Activated CD4-positive, alpha-beta T cell treated with anti-CD3 and anti-CD28 coated beads, Interleukin-2, amount 10 ng/mL, durations not matched to agents 7 days and 5 days (primary cell): ENCODE data around the gene PRDM12. TPM values are rescaled to one million over a fixed set of nuclear protein-coding genes. Genes with fewer than 3 reads are reported as not detected.
A peak's percentile ranks its signal among the peaks of the same experiment; 100 is the strongest.

ENCODE experiments used
- CTCF ChIA-PET: fragments of 350-600 bp; sonication (Branson Sonifier 250); formaldehyde crosslinking; loops from one replicate; lab custom pipeline; 2021; ENCODE audit warnings: antibody characterized with exemption; lab: Charles Lee
- POLR2A ChIA-PET: fragments of 350-600 bp; sonication (Branson Sonifier 250); formaldehyde crosslinking; loops from one replicate; lab custom pipeline; 2021; ENCODE audit warnings: antibody characterized with exemption; lab: Charles Lee
- DNase-seq: peaks from one replicate; pipeline ENCODE4 v3.0.0-alpha.2; 2020
- H3K27ac Mint-ChIP-seq: one replicate; pipeline ENCODE4 v1.8.0; 2021; ENCODE audit warnings: mild to moderate bottlenecking, moderate library complexity, mixed read lengths
- H3K27me3 Mint-ChIP-seq: one replicate; pipeline ENCODE4 v1.8.0; 2021; ENCODE audit warnings: mixed read lengths
- H3K36me3 Mint-ChIP-seq: one replicate; pipeline ENCODE4 v1.8.0; 2021; ENCODE audit warnings: low read depth, mixed read lengths
- H3K4me1 Mint-ChIP-seq: one replicate; pipeline ENCODE4 v1.8.0; 2021; ENCODE audit warnings: mixed read lengths
- H3K4me3 Mint-ChIP-seq: one replicate; pipeline ENCODE4 v1.8.0; 2021; ENCODE audit warnings: mild to moderate bottlenecking, moderate library complexity, mixed read lengths
- H3K9me3 Mint-ChIP-seq: one replicate; pipeline ENCODE4 v1.8.0; 2021; ENCODE audit warnings: mixed read lengths
- total RNA-seq, 2 experiments: library from RNA; stranded (reverse); gene quantifications; one replicate each; pipeline ENCODE4 v1.2.3, GENCODE V29; 2021

PRDM12 gene
- total RNA-seq, 2 experiments from 2014 or later: not detected

DNA sequence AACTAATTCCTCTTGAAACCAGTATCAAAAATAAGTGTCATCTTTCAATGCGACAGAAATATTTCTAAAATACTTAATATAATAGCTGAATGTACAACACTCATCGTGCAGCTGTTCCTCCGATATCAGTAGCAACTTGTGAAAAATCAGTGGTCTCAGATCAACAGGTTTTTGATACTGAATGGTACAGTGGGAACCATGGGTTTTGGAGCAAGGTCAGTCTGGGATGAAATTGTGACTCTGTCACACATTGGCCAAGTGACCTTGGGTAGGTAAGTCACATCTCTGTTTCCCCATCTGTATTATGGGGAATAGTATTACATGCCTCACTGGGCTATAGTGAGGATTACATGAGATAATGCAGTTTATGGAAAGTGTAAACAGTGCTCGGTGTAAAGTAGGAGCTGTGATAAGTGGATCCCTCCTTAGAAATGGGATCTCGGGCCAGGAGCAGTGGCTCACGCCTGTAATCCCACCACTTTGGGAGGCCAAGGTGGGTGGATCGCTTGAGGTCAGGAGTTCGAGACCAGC lies 46.5 kb downstream of the PRDM12 start:
- Mint-ChIP-seq H3K9me3 (no peaks in the 10 kb centered on the region), H3K27me3 (no peaks in the 10 kb centered on the region), H3K4me3 (no peak overlapping the region), H3K36me3 (peaks cover 4% of the 10 kb centered on the region), H3K4me1 (peaks cover 28% of the 10 kb centered on the region), H3K27ac (no peak overlapping the region)
- ChIA-PET CTCF (interaction anchor here (3.6 kb wide), 1 partner anchor 10 kb away, joined by 21 read pairs; no protein-coding TSS in a partner anchor), POLR2A (interaction anchor here (0.6 kb wide), 1 partner anchor 384 kb away, joined by 3 read pairs; no protein-coding TSS in a partner anchor)
- DNase-seq: no peak

DNA sequence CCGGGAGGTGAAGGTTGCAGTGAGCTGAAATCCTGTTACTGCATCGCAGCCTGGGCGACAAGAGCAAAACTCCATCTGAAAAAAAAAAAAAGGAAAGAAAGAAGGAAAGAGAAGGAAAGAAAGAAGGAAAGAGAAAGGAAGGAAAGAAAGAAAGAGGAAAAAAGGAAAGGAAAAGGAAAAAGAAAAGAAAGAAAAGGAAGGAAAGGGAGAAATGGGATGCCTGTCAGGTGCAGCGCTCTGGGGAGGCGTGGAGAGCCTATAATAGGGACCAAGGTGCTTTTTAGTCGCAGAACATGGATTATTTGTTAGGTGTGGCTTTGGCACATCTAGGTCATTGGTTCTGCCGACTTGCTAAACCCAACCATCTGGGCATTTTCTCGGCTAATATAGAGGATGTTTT lies 47.1 kb downstream of the PRDM12 start:
- peak overlapping the region; percentile 22 for H3K4me3 Mint-ChIP-seq
- ChIA-PET CTCF (interaction anchor here (3.6 kb wide), 1 partner anchor 11 kb away, joined by 21 read pairs; no protein-coding TSS in a partner anchor), POLR2A (interaction anchor here (0.6 kb wide), 1 partner anchor 383 kb away, joined by 3 read pairs; no protein-coding TSS in a partner anchor)
- no peak for DNase-seq
- H3K9me3 Mint-ChIP-seq: no peaks in the 10 kb centered on the region
- H3K4me1 Mint-ChIP-seq: peaks cover 31% of the 10 kb centered on the region
- H3K27me3 Mint-ChIP-seq: no peaks in the 10 kb centered on the region
- peak overlapping the region; percentile 72 for H3K27ac Mint-ChIP-seq
- H3K36me3 Mint-ChIP-seq: peaks cover 2% of the 10 kb centered on the region

DNA sequence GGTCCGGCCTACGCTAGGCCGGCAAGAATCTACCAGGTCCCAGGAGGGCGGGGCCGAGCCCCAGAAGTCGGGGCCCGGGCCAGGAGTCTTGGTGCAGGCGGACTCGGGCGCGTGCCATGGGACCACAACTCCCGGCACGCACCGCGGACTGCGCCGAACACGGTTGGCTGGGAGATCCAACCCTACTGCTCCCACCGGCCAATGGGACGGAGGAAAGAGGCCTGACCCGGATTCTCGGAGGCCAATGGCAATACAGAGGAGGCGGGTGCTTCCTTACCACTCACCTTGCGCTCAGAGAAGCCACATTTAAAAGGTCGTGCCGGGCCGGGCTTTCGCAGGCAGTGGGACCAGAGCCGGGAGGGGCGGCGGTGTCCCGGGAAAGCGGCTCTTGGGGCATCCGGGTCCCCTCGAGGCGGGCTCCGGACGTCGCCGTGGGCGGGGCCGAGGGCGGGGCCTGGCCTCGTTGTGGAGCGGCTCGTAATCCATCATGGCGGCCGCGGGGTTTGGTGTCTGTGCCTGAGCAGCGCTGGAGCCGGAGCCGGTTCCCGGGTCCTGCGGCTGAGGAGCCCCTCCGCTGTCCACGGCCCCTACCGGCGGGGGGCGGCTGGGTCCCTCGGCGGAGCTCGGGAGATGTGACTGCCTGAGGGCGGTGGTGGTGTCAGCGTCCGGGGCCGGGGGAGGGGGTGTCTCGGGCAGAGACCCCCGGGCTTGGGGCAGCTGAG lies 48.3 kb downstream of the PRDM12 start:
- H3K4me1 Mint-ChIP-seq: peaks cover 33% of the 10 kb centered on the region
- DNase-seq: peak; percentile 98
- ChIA-PET CTCF (interaction anchor here (1.1 kb wide), 1 partner anchor 12 kb away, joined by 3 read pairs; no protein-coding TSS in a partner anchor), POLR2A (no interaction called here)
- H3K9me3 Mint-ChIP-seq: no peaks in the 10 kb centered on the region
- H3K4me3 Mint-ChIP-seq: peak overlapping the region; percentile 84
- H3K27ac Mint-ChIP-seq: peak overlapping the region; percentile 94
- H3K36me3 Mint-ChIP-seq: peaks cover 3% of the 10 kb centered on the region
- no peaks in the 10 kb centered on the region for H3K27me3 Mint-ChIP-seq

DNA sequence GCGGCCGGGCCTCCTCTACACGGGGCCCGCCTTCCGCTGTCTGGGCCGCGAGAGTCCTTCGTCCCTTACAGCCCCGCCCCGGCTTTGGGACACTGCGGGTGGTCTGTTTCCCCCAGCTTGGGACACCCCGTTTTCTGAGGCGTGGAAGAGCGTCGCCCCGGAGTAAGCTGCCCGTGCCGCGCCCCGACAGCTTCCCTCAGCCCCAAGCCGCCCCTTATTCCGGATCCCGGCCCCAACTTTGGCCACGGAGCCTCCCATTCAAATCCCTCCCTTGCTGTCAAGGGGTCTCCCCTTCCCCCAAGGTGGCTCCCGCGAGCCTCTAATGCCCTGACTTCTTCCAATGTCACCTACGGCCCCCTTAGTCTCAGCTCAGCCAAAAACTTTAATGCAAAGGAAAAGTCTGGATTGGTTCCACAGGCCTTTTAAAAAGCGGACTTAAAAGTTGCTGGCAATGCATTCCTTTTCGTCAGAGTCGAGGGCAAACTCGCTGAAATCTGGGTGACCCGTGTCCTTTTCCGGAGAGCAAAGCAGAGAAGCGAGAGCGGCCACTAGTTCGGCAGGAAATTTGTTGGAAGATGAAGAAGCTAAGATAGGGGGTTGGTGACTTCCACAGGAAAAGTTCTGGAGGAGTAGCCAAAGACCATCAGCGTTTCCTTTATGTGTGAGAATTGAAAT lies 49.0 kb downstream of the PRDM12 start:
- H3K27ac Mint-ChIP-seq: peak overlapping the region; percentile 94
- no peaks in the 10 kb centered on the region for H3K27me3 Mint-ChIP-seq
- POLR2A ChIA-PET: no interaction called here
- H3K9me3 Mint-ChIP-seq: no peaks in the 10 kb centered on the region
- H3K4me1 Mint-ChIP-seq: peaks cover 33% of the 10 kb centered on the region
- H3K36me3 Mint-ChIP-seq: peaks cover 3% of the 10 kb centered on the region
- CTCF ChIA-PET: interaction anchor here (1.1 kb wide), 1 partner anchor 13 kb away, joined by 3 read pairs; no protein-coding TSS in a partner anchor
- H3K4me3 Mint-ChIP-seq: peak overlapping the region; percentile 84
- no peak for DNase-seq

DNA sequence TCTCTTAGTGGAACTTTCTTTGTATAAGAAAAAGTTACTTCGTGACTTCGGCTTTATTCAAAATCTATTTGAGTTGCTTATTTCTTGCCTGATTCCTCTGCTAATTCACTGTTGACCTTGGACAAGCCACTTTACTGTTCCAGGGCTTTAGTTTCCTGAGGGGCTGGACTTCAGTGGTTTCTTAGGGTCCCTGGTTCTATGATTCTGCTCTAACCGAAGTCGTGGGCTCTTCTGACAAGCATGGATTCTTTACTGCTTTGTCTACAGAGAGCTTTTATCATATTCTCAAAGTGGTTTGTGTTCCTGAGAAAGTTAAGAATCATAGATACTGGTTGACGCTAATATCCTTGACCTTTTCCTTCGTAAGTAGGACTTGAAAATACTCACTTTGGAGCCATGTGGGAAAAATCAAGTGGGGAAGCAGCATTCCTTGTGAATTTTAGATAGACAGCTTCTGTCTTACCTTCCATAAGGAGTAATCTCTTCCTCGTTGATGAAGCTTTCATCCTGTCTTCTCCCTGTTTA lies 50.3 kb downstream of the PRDM12 start:
- H3K27ac Mint-ChIP-seq: no peak overlapping the region
- ChIA-PET CTCF (interaction anchor here (0.5 to 1.0 kb wide), 3 partner anchors 8 to 1666 kb away, joined by 4 read pairs; no protein-coding TSS in a partner anchor), POLR2A (no interaction called here)
- peak overlapping the region; percentile 84 for H3K4me3 Mint-ChIP-seq
- DNase-seq: no peak
- H3K9me3 Mint-ChIP-seq: no peaks in the 10 kb centered on the region
- H3K27me3 Mint-ChIP-seq: no peaks in the 10 kb centered on the region
- peaks cover 3% of the 10 kb centered on the region for H3K36me3 Mint-ChIP-seq
- H3K4me1 Mint-ChIP-seq: peaks cover 33% of the 10 kb centered on the region

DNA sequence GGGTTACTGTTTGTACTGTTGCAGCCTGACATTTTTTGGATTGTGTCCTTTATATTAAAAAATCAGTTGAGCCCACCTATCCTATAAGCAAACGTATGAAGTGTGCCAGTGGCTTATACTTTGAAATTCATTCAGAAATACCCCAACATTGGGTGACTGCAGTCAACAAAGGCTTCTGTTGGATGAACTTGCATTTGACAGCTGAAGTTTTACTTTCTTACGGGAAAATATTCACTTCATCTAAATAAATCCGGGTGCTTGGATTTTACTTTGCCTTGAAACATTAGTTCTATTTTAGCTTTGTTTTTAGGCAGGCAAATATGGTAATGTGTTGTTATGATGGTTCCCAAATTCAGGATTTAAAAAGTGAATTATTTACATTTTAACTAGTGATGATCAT lies 50.9 kb downstream of the PRDM12 start:
- Mint-ChIP-seq H3K4me1 (peaks cover 36% of the 10 kb centered on the region), H3K36me3 (peaks cover 3% of the 10 kb centered on the region)
- POLR2A ChIA-PET: no interaction called here

DNA sequence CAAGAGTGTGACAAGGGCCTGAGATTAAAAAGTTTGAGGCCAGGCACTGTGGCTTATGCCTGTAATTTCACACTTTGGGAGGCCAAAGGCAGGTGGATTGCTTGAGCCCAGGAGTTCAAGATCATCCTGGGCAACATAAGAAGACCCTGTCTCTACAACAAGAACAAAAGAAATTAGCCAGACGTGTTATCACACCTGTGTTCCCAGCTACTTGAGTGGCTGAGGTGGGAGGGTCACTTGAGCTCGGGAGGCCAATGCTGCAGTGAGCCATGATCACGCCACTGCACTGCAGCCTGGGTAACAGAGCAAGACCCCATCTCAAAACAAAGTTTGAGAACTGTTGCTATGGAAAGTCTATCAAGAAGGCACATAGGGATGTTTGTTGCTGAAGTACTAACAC lies 54.2 kb downstream of the PRDM12 start:
- POLR2A ChIA-PET: no interaction called here
- Mint-ChIP-seq H3K4me1 (peaks cover 35% of the 10 kb centered on the region), H3K9me3 (no peaks in the 10 kb centered on the region)

More for the DNA sequence above, 50.9 kb downstream of the PRDM12 start:
- Mint-ChIP-seq H3K9me3 (no peaks in the 10 kb centered on the region), H3K4me3 (peak overlapping the region; percentile 84), H3K27me3 (no peaks in the 10 kb centered on the region), H3K27ac (no peak overlapping the region)
- no peak for DNase-seq
- CTCF ChIA-PET: interaction anchor here (0.6 to 1.0 kb wide), 3 partner anchors 9 to 24 kb away, joined by 4 to 5 read pairs (median 4); no protein-coding TSS in a partner anchor

DNA sequence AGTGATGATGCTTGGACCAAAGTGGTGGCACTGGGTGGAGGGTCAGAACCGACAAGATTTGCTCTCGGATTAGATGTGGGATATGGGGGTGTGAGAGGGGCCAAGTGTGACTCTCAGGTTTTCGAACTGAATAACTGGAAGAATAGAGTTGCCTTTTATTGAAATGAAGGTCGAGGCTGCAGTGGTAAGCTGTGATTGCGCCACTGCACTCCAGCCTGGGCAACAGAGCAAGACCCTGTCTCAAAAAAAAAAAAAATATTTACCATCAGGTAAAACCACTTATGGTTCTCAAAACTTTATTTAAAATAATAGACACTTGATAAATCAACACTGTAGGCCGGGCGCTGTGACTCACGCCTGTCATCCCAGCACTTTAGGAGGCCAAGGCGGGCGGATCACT lies 56.4 kb downstream of the PRDM12 start:
- Mint-ChIP-seq H3K9me3 (no peaks in the 10 kb centered on the region), H3K27ac (no peak overlapping the region), H3K4me1 (peaks cover 13% of the 10 kb centered on the region), H3K36me3 (peaks cover 3% of the 10 kb centered on the region), H3K4me3 (no peak overlapping the region), H3K27me3 (no peaks in the 10 kb centered on the region)
- POLR2A ChIA-PET: no interaction called here
- CTCF ChIA-PET: interaction anchor here (1.2 kb wide), 1 partner anchor 19 kb away, joined by 3 read pairs; no protein-coding TSS in a partner anchor
- no peak for DNase-seq

More for the DNA sequence above, 54.2 kb downstream of the PRDM12 start:
- CTCF ChIA-PET: interaction anchor here (1.1 kb wide), 1 partner anchor 266 kb away, joined by 3 read pairs; no protein-coding TSS in a partner anchor
- H3K36me3 Mint-ChIP-seq: peaks cover 3% of the 10 kb centered on the region
- DNase-seq: no peak
- H3K27ac Mint-ChIP-seq: no peak overlapping the region
- H3K4me3 Mint-ChIP-seq: no peak overlapping the region
- no peaks in the 10 kb centered on the region for H3K27me3 Mint-ChIP-seq

DNA sequence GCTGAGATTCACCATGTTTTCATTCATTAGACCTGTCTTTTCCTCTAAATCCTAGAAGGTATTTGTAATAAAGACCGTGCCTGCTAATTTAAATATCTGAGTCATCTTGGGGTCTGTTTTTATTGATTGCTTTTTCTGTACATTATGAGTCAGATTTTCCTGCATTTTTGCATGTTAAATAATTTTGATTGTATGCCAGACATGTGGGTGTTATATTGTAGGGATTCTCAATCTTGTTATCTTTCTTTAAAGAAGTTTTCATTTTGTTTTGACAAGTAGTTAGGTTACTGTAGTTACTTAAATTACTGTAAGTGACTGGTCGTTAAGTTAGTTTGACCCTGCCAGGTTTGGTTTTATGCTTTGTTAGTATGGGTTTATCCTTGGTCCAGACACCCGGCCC lies 64.3 kb downstream of the PRDM12 start:
- no peak overlapping the region for H3K4me3 Mint-ChIP-seq

DNA sequence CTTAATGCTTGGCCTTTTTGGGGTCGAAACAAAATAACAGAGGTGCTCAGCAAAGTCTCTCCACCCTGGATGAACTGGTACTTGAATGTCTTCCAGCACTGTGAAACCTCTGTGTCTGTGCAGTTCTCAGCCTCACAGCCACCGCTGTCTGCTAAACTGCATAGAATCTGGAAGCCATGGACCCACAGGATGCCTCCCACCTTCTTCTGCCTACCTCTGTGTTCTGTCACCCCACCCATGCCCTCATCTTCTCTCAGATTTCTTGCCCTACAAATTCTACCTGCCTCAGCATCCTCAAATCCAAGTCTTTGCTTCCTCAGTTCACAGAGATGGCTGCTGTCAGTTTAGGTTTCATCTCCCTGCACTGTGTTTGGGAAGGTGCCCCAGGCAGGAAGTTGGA lies 64.8 kb downstream of the PRDM12 start:
- no peaks in the 10 kb centered on the region for H3K9me3 Mint-ChIP-seq
- POLR2A ChIA-PET: no interaction called here
- no peak overlapping the region for H3K4me3 Mint-ChIP-seq
- H3K27ac Mint-ChIP-seq: no peak overlapping the region
- H3K36me3 Mint-ChIP-seq: peaks cover 2% of the 10 kb centered on the region
- CTCF ChIA-PET: no interaction called here
- peaks cover 4% of the 10 kb centered on the region for H3K4me1 Mint-ChIP-seq
- no peak for DNase-seq
- no peaks in the 10 kb centered on the region for H3K27me3 Mint-ChIP-seq

More for the DNA sequence above, 64.3 kb downstream of the PRDM12 start:
- no peaks in the 10 kb centered on the region for H3K9me3 Mint-ChIP-seq
- no peak for DNase-seq
- no peak overlapping the region for H3K27ac Mint-ChIP-seq
- peaks cover 4% of the 10 kb centered on the region for H3K4me1 Mint-ChIP-seq
- ChIA-PET POLR2A (no interaction called here), CTCF (interaction anchor here (0.6 kb wide), 1 partner anchor 644 kb away, joined by 5 read pairs; no protein-coding TSS in a partner anchor)
- no peaks in the 10 kb centered on the region for H3K27me3 Mint-ChIP-seq
- peaks cover 2% of the 10 kb centered on the region for H3K36me3 Mint-ChIP-seq

DNA sequence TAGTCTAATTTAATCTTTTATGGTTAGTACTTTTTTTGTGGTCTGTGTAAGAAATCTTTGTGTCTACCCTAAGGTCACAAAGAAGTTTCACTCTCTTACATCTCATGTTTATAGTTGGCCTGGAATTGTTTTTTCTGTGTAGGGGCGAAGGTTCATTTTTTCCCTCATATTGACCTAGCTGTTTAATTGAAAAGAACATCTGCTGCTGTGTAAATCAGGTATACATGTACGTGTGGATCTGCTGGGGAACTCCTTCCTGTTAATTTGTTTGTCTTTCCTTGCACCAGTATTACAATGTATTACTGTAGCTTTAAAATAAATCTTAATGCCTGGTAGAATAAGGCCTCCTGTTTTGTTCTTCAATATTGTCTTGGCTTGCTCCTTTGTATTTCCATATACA lies 67.0 kb downstream of the PRDM12 start:
- ChIA-PET CTCF (no interaction called here), POLR2A (no interaction called here)
- DNase-seq: no peak
- Mint-ChIP-seq H3K4me3 (no peak overlapping the region), H3K9me3 (no peaks in the 10 kb centered on the region), H3K27ac (no peak overlapping the region), H3K36me3 (peaks cover 2% of the 10 kb centered on the region), H3K4me1 (peaks cover 4% of the 10 kb centered on the region), H3K27me3 (no peaks in the 10 kb centered on the region)

DNA sequence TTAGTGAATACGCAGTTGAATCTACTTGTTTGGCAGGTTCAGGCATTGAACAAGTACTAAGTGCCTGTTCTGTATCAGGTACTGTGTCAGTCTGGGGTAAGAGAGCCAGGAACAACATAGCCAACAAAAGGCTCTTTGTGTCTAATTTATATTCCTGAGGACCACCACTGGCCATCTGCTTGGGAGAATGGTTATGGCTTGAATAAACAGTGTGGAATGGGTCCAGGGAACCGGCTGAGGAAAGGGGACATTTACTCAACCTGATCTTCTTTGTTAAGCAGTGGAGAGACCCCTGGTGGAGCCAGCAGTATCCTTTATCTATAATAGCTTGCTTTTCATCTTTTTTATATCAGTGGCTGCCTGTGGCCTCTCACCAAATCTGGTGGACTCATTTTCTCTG lies 67.7 kb downstream of the PRDM12 start:
- no peak for DNase-seq
- H3K4me3 Mint-ChIP-seq: no peak overlapping the region
- H3K36me3 Mint-ChIP-seq: peaks cover 2% of the 10 kb centered on the region
- ChIA-PET CTCF (interaction anchor here (0.6 kb wide), 1 partner anchor 81 kb away, joined by 4 read pairs; no protein-coding TSS in a partner anchor), POLR2A (no interaction called here)
- no peak overlapping the region for H3K27ac Mint-ChIP-seq
- H3K9me3 Mint-ChIP-seq: no peaks in the 10 kb centered on the region
- H3K27me3 Mint-ChIP-seq: no peaks in the 10 kb centered on the region
- H3K4me1 Mint-ChIP-seq: peaks cover 4% of the 10 kb centered on the region
